ENCODE measurements around the gene TBL1XR1. TPM values are rescaled to one million over a fixed set of nuclear protein-coding genes. Genes with fewer than 3 reads are reported as not detected.

Gene TBL1XR1
- total RNA-seq, 1 donor from 2014 or later: 155 TPM

- Mint-ChIP-seq H3K27me3 (no peaks in the 10 kb centered on the region), H3K4me3 (no peak overlapping the region), H3K27ac (no peak overlapping the region), H3K9me3 (no peaks in the 10 kb centered on the region), H3K36me3 (no peaks in the 10 kb centered on the region), H3K4me1 (ENCODE audit: unreplicated experiment) (peaks cover 13% of the 10 kb centered on the region)
- TF ChIP-seq CTCF (conservative IDR thresholded peaks at IDR 0.05): no peak
- DNase-seq (ENCODE audit: extremely low spot score, unreplicated experiment): no peak
Measured at GRCh38 chr3:177056927-177057326, 140.4 kb downstream of the TBL1XR1 start.

GRCh38 chr3:177055605-177056571 is 141.4 kb downstream of the TBL1XR1 start:
- peaks cover 4% of the 10 kb centered on the region for H3K36me3 Mint-ChIP-seq
- no peak for TF ChIP-seq CTCF (conservative IDR thresholded peaks at IDR 0.05)
- no peak overlapping the region for H3K4me3 Mint-ChIP-seq
- peaks cover 23% of the 10 kb centered on the region for H3K4me1 Mint-ChIP-seq (ENCODE audit: unreplicated experiment)
- H3K27me3 Mint-ChIP-seq: no peaks in the 10 kb centered on the region
- H3K9me3 Mint-ChIP-seq: no peaks in the 10 kb centered on the region
- no peak for DNase-seq (ENCODE audit: extremely low spot score, unreplicated experiment)
- no peak overlapping the region for H3K27ac Mint-ChIP-seq

GRCh38 chr3:177053107-177053506 is 144.2 kb downstream of the TBL1XR1 start:
- Mint-ChIP-seq H3K4me1 (ENCODE audit: unreplicated experiment) (peaks cover 24% of the 10 kb centered on the region), H3K9me3 (no peaks in the 10 kb centered on the region), H3K4me3 (no peak overlapping the region), H3K27me3 (no peaks in the 10 kb centered on the region), H3K36me3 (peaks cover 12% of the 10 kb centered on the region), H3K27ac (no peak overlapping the region)
- no peak for DNase-seq (ENCODE audit: extremely low spot score, unreplicated experiment)
- TF ChIP-seq CTCF (conservative IDR thresholded peaks at IDR 0.05): no peak

DNA sequence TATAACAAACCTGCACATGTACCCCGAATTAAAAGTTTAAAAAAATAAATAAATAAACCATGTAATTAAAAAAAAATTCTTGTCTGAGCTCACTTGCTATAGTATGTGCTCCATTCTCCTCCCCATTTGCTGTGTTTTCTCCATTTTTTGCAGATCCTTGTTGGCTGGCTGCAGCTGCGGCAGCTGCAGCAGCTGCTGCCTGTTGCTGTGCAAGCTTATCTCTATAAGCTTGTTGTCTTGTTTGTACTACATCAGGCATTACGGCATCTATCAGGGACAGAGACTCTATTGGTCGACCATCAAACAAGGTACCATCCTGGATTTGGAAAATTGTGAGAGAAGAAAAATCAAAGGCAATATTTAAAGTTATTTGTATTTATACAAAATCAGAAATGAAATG is 145.9 kb downstream of the TBL1XR1 start:
- H3K27me3 Mint-ChIP-seq: no peaks in the 10 kb centered on the region
- no peaks in the 10 kb centered on the region for H3K9me3 Mint-ChIP-seq
- H3K4me1 Mint-ChIP-seq (ENCODE audit: unreplicated experiment): peaks cover 24% of the 10 kb centered on the region
- no peak overlapping the region for H3K27ac Mint-ChIP-seq
- no peak for TF ChIP-seq CTCF (conservative IDR thresholded peaks at IDR 0.05)
- peaks cover 20% of the 10 kb centered on the region for H3K36me3 Mint-ChIP-seq
- no peak overlapping the region for H3K4me3 Mint-ChIP-seq
- DNase-seq (ENCODE audit: extremely low spot score, unreplicated experiment): no peak

- Mint-ChIP-seq H3K27me3 (no peaks in the 10 kb centered on the region), H3K27ac (no peak overlapping the region), H3K36me3 (peaks cover 24% of the 10 kb centered on the region), H3K4me3 (no peak overlapping the region), H3K9me3 (no peaks in the 10 kb centered on the region), H3K4me1 (ENCODE audit: unreplicated experiment) (peaks cover 23% of the 10 kb centered on the region)
- peak; percentile 80 for TF ChIP-seq CTCF (conservative IDR thresholded peaks at IDR 0.05)
- no peak for DNase-seq (ENCODE audit: extremely low spot score, unreplicated experiment)
Measured at GRCh38 chr3:177050501-177051237, 146.6 kb downstream of the TBL1XR1 start.

All from type B pancreatic cell (in vitro differentiated cells).